Endothelial cell of umbilical vein (primary cell): ENCODE data around the gene MVB12B. TPM values are rescaled to one million over a fixed set of nuclear protein-coding genes. Genes with fewer than 3 reads are reported as not detected.

Experiments used
- BruUV-seq: library from RNA; stranded (reverse); fragments of 400-500 nt; replicated peaks from 2 replicates; lab custom pipeline; 2021; lab: Mats Ljungman, UMichigan
- CTCF ChIA-PET: fragments of 300-600, 350-600 bp; sonication (Branson Sonifier 250); formaldehyde crosslinking; loops from one replicate; lab custom pipeline; 2021; ENCODE audit warnings: antibody characterized with exemption, inconsistent platforms; lab: Charles Lee
- POLR2A ChIA-PET: fragments of 300-600, 350-600 bp; sonication (Branson Sonifier 250); formaldehyde crosslinking; loops from one replicate; lab custom pipeline; 2021; ENCODE audit warnings: antibody characterized with exemption, inconsistent platforms; lab: Charles Lee
- DNase-seq: peaks from one replicate; pipeline ENCODE4 v3.0.0-alpha.2; 2011; ENCODE audit warnings: low read depth, low spot score
- FAIRE-seq: peaks from 2 replicates; lab custom pipeline; 2011; peaks lifted over from hg19 to GRCh38; lab: Jason Lieb, UNC
- H2AFZ ChIP-seq: 2 replicates; pipeline ENCODE4 v1.6.0; 2012; ENCODE audit warnings: low read depth, low read length, control low read depth, inconsistent platforms
- H3K27ac ChIP-seq: 2 replicates; pipeline ENCODE4 v1.5.1; 2011; ENCODE audit warnings: low read depth, mild to moderate bottlenecking, control low read depth, low read length, moderate library complexity; ENCODE audit not compliant: insufficient read depth
- H3K27me3 ChIP-seq, 2 experiments: 2 replicates each; pipeline versions ENCODE4 v1.6.0 to v1.6.1; 2011; ENCODE audit warnings: low read length in 2 of 2, mixed read lengths in 1 of 2; ENCODE audit not compliant: control insufficient read depth in 2 of 2, insufficient read depth in 2 of 2
- H3K36me3 ChIP-seq, 2 experiments: 2 replicates in 1 of 2; 3 replicates in 1 of 2; pipeline ENCODE4 v1.5.1; 2011; ENCODE audit warnings: low read length in 2 of 2, mild to moderate bottlenecking in 1 of 2, moderate library complexity in 1 of 2; ENCODE audit not compliant: control insufficient read depth in 2 of 2, insufficient read depth in 2 of 2; ENCODE audit errors: extremely low read depth in 1 of 2
- H3K4me1 ChIP-seq: 3 replicates; pipeline ENCODE4 v1.5.1; 2011; ENCODE audit warnings: mild to moderate bottlenecking, low read length; ENCODE audit not compliant: control insufficient read depth, insufficient read depth; ENCODE audit errors: extremely low read depth
- H3K4me2 ChIP-seq: 2 replicates; pipeline ENCODE4 v1.6.1; 2011; ENCODE audit warnings: low read length, control low read depth, mixed read lengths; ENCODE audit not compliant: insufficient read depth
- H3K4me3 ChIP-seq, 3 experiments: fragments of 200-600 bp in 1 of 3; sonication (generic), shearing (Covaris generic) in 1 of 3; replicated peaks in 1 of 3; 2 replicates each; pipeline ENCODE4 v1.5.1; 2011 to 2016; ENCODE audit warnings: control low read depth in 3 of 3, low read length in 3 of 3, mild to moderate bottlenecking in 2 of 3, inconsistent platforms in 1 of 3, low read depth in 1 of 3, moderate library complexity in 1 of 3; ENCODE audit not compliant: insufficient read depth in 1 of 3
- H3K79me2 ChIP-seq: 2 replicates; pipeline ENCODE4 v1.6.0; 2012; ENCODE audit warnings: low read length, inconsistent platforms; ENCODE audit not compliant: control insufficient read depth, insufficient read depth
- H3K9ac ChIP-seq: replicated peaks from 2 replicates; pipeline ENCODE3; 2011; ENCODE audit warnings: low read length, control low read depth; ENCODE audit not compliant: insufficient read depth; ENCODE audit errors: extremely low read depth
- H3K9me1 ChIP-seq: replicated peaks from 3 replicates; pipeline ENCODE4 v1.6.0; 2011; ENCODE audit warnings: mild to moderate bottlenecking, low read length; ENCODE audit not compliant: control insufficient read depth, insufficient read depth; ENCODE audit errors: extremely low read depth
- H3K9me3 ChIP-seq: replicated peaks from 2 replicates; pipeline ENCODE4 v1.5.1; 2012; ENCODE audit warnings: low read length, inconsistent platforms; ENCODE audit not compliant: control insufficient read depth, insufficient read depth
- H4K20me1 ChIP-seq: replicated peaks from 2 replicates; pipeline ENCODE3; 2011; ENCODE audit warnings: mild to moderate bottlenecking, low read length; ENCODE audit not compliant: control insufficient read depth, insufficient read depth; ENCODE audit errors: extremely low read depth
- EZH2 ChIP-seq: IDR thresholded peaks from 2 replicates; pipeline ENCODE4 v1.6.1; 2012; ENCODE audit warnings: borderline replicate concordance, low read depth, mild to moderate bottlenecking, moderate library complexity, low read length, inconsistent platforms; ENCODE audit not compliant: severe bottlenecking
- FOS ChIP-seq: IDR thresholded peaks from 2 replicates; pipeline ENCODE4 v1.6.1; 2011; ENCODE audit warnings: mild to moderate bottlenecking, low read length, moderate library complexity, borderline replicate concordance; ENCODE audit not compliant: insufficient read depth
- POLR2A ChIP-seq: IDR thresholded peaks from 2 replicates; pipeline ENCODE4 v1.6.1; 2012; ENCODE audit warnings: low read depth, mild to moderate bottlenecking, control low read depth, low read length
- dilution Hi-C: fragments of 300-500 bp; cut with MboI; formaldehyde crosslinking; loops from one replicate; pipeline ENCODE4 v1.15.0; 2019; ENCODE audit warnings: low sequenced_read_pairs; ENCODE audit not compliant: extremely low pct_ligation_motif_present
- intact Hi-C: fragments of 100-400 bp; cut with micrococcal nuclease; formaldehyde crosslinking; loops from one replicate; pipeline ENCODE4 v1.10.0; 2022
- polyA plus RNA-seq, 4 experiments: library from polyadenylated mRNA; depleted of rRNA in 3 of 4; stranded (reverse) in 3 of 4; unstranded in 1 of 4; fragments of >200 nt; gene quantifications; 2 replicates each; pipeline versions ENCODE4 v1.2.1 to v1.2.3, GENCODE V29; 2011 to 2012; ENCODE audit warnings: missing spikeins in 1 of 4
- total RNA-seq: library from RNA; stranded (reverse); gene quantifications from 2 replicates; pipeline ENCODE4 v1.2.3, GENCODE V29; 2021
- TF ChIP-seq, protein P1 (sequence below), 2 donors: IDR thresholded peaks; 1 replicate in 1 of 2; 2 replicates in 1 of 2; pipeline ENCODE4 v1.5.1; 2011; ENCODE audit warnings: low read length in 2 of 2, mild to moderate bottlenecking in 2 of 2, moderate library complexity in 2 of 2, control low read depth in 1 of 2, inconsistent platforms in 1 of 2, low read depth in 1 of 2; ENCODE audit not compliant: insufficient read depth in 1 of 2; ENCODE audit errors: extremely low read depth in 1 of 2
- TF ChIP-seq, protein P2 (sequence below): IDR thresholded peaks from 2 replicates; pipeline ENCODE4 v1.6.1; 2011; ENCODE audit not compliant: insufficient read depth, insufficient read length

Gene MVB12B
- total and polyA plus RNA-seq, 2 donors (not counting 3 experiments of a cell fraction or from before 2014, with no cell fraction given), result 6.6 to 17.3 TPM

DNA sequence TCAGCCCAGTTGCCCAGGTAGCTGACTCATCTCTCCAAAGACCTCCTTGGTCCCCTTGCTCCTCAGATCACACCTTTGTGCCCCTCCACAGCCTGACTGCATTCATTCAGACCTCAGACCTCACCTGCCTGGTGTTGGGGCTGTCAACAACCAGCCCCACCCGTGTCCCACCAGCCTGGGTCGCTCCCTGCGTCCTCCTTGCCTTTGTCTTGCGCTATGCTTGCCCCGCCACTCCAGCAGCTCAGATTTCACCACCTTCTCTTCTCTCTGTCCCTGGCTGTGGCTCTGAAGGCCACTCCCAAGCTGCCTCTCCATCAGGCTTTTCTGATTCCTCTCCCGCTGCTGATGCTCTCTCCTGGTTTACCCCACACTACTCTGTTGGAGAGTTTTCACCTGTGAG, 103.5 kb downstream of the MVB12B start:
- POLR2A ChIA-PET, result no interaction called here

More for the DNA sequence above, 103.5 kb downstream of the MVB12B start:
- intact Hi-C loops, result no loop called here
- Histone ChIP-seq H3K9ac (no peak overlapping the region), H3K36me3 (peaks cover 0 to 2% of the 10 kb centered on the region in 2 experiments), H3K9me1 (no peaks in the 10 kb centered on the region), H3K79me2 (no peaks in the 10 kb centered on the region), H3K4me3 (no peak overlapping the region), H3K4me2 (no peak overlapping the region), H3K27me3 (no peaks in the 10 kb centered on the region), H4K20me1 (no peaks in the 10 kb centered on the region), H3K4me1 (no peaks in the 10 kb centered on the region), H2AFZ (no peak overlapping the region), H3K9me3 (no peaks in the 10 kb centered on the region), H3K27ac (no peak overlapping the region)
- FAIRE-seq (no peak), DNase-seq (no peak)
- BruUV-seq, result no TSS peak
- no peak for TF ChIP-seq POLR2A
- TF ChIP-seq, protein P1, sequence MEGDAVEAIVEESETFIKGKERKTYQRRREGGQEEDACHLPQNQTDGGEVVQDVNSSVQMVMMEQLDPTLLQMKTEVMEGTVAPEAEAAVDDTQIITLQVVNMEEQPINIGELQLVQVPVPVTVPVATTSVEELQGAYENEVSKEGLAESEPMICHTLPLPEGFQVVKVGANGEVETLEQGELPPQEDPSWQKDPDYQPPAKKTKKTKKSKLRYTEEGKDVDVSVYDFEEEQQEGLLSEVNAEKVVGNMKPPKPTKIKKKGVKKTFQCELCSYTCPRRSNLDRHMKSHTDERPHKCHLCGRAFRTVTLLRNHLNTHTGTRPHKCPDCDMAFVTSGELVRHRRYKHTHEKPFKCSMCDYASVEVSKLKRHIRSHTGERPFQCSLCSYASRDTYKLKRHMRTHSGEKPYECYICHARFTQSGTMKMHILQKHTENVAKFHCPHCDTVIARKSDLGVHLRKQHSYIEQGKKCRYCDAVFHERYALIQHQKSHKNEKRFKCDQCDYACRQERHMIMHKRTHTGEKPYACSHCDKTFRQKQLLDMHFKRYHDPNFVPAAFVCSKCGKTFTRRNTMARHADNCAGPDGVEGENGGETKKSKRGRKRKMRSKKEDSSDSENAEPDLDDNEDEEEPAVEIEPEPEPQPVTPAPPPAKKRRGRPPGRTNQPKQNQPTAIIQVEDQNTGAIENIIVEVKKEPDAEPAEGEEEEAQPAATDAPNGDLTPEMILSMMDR (IDR thresholded peaks at IDR 0.05; ENCODE audit: extremely low read depth in 1 of 2, insufficient read depth in 1 of 2, low read depth in 1 of 2, low read length in 2 of 2), result no peak
- TF ChIP-seq, protein P2, sequence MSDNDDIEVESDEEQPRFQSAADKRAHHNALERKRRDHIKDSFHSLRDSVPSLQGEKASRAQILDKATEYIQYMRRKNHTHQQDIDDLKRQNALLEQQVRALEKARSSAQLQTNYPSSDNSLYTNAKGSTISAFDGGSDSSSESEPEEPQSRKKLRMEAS, result no peak
- no peak for TF ChIP-seq EZH2
- no peak for TF ChIP-seq FOS
- dilution Hi-C loops, result no loop called here
- CTCF ChIA-PET, result no interaction called here
